EH (cell line): ENCODE measurements around the gene LRRC8D.
"Not testable (repeated sequence)": the region's sequence is repeated elsewhere in the genome, so short reads cannot be mapped to it uniquely, and the experiment has no call there.

ENCODE experiments used
- DNase-seq: peaks from one replicate; pipeline ENCODE4 v3.0.0-alpha.2; 2015; ENCODE audit warnings: low read depth

The LRRC8D gene

GRCh38 chr1:89913353-89914095 is 92.7 kb downstream of the LRRC8D start:
- no peak for DNase-seq

- no peak for DNase-seq
Measured at GRCh38 chr1:89917353-89917752, 96.5 kb downstream of the LRRC8D start.

DNA sequence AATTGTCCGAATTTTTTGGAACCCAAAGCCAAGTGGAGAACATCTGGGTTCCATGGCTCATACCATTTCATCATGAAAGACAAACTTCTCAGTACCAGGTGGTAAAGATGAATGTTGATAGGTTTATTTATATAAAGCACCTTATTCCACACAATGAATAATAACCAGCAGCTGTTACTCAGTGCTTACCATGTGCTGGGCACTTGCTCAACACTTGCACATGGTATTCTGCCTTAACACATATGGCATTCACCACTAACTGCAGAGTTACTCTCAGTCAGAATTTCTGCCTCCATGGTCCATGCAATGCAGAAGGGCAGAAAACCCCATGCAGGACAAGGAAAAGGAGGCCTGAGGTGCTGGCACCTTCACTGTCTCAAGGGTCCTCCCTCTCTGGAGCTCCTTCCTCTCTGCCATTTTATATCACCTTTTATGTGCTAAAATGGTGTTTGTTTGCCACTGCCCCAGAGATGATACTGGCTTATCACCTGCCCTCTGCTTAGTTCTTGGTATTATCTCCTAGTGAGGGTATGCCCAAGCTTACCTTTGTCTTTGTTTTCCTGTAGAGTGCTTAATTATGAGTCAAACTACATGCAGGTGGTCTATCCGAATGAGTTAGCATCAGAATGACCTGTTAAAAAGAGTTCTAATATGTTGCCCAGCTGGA is 97.4 kb downstream of the LRRC8D start:
- DNase-seq, result no peak

DNA sequence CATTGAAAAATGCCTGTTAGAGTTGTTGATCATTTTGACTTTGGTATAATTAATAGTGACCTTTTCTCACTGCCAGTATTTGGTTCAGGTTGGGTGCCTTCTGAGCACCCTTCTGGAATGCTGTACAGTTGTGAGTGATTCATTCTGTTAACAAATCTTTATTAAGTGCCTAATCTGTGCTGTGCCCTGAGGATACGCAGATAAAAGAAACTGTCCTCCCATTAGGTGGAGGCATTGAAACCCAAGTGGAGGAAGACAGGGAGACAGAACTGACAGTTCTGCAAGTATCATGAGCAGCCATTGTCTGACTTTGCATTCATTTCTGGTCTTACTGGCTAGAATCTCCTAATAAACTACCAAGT is 97.9 kb downstream of the LRRC8D start:
- DNase-seq, result peak; percentile 20

DNA sequence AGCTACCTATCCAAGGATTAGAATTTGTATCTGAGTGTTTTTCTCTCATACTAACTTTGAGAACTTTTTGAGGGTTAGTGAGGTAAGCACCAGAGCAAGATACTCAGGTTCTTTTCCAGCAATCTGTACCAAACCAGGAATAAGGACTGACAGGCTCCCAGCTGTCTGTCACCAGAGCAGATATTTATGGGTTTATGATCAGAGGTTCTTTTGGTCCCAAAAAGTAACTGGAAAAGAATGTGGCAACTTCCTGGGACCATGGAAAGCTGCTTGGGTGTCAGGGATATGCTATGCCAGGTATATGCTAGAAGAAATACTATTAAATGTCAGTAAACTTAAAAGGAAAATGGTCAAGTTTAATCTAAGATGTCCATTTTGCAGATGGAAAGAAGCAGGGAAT is 98.3 kb downstream of the LRRC8D start:
- DNase-seq, result no peak

DNA sequence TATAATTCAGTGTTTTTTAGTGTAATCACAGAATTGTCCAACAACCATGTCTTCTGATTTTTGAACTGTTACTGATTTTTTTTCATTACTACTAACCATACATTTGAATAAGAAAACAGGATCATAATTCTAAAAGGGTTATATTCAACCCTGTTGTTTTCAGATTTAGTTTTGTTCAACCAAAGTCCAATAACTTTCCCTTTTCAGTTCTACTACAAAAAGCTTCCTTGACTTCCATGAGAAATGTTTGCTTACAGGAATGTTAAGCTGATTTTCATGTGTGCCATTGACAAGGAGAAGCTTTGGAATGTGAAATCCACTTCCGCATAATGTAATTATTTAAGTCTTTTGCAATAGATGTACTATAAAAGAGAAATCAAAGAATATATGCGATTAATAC is 102.1 kb downstream of the LRRC8D start:
- no peak for DNase-seq

GRCh38 chr1:89923517-89923916 is 102.7 kb downstream of the LRRC8D start:
- DNase-seq, result no peak

DNA sequence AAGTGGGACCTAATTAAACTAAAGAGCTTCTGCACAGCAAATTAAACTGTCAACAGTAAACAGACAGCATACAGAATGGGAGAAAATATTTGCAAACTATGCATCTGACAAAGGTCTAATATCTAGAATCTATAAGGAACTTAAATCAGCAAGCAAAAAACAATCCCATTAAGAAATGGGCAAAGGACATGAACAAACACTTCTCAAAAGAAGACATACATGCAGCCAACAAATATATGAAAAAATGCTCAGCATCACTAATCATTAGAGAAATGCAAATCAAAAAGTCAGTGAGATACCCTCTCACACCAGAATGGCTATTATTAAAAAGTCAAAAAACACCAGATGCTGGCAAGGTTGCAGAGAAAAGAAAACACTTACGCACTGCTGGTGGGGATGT is 103.2 kb downstream of the LRRC8D start:
- not testable (repeated sequence) for DNase-seq

GRCh38 chr1:89927049-89927448 is 106.2 kb downstream of the LRRC8D start:
- no peak for DNase-seq

DNA sequence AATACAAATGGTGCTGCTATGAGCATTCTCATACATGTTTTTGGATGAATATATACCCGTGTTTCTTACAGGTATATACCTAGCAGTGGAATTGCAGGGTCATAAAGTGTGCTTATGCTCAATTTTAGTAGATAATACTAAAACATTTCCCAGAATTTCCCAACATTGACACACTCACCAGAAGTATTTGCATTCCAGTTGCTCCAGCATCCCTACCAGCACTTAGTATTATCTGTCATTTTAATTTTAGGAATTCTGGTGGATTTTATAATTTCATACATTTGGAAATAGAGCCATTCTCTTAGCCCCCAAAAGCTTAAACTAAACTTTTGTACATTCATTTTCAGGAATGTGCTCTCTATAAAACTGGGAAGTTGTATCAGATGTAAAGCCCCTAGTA is 106.6 kb downstream of the LRRC8D start:
- no peak for DNase-seq

- no peak for DNase-seq
Measured at GRCh38 chr1:89928506-89928905, 107.7 kb downstream of the LRRC8D start.

DNA sequence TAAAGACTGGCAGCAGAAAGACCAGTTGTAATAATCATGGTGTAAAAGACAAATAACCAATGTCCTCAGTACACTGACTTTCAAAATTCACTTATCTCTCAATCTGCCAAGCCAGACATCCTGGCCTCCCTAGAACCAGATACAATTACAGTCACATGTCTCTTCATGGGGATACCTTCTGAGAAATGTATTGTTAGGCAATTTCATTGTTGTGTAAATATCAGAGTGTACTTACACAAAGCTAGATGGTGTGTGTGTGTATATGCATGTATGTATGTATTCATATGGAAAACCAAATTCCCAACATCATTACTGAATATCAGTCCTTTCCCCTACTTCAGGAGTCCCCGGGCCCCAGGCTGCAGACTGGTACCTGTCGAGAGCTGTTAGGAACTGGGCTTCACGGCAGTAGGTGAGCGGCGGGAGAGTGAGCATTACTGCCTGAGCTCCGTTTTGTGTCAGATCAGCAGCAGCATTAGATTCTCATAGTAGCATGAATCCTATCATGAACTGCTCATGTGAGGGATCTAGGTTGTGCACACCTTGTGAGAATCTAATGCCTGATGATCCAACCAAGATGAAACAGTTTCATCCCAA is 108.7 kb downstream of the LRRC8D start:
- DNase-seq, result no peak

GRCh38 chr1:89930579-89930978 is 109.7 kb downstream of the LRRC8D start:
- no peak for DNase-seq

DNA sequence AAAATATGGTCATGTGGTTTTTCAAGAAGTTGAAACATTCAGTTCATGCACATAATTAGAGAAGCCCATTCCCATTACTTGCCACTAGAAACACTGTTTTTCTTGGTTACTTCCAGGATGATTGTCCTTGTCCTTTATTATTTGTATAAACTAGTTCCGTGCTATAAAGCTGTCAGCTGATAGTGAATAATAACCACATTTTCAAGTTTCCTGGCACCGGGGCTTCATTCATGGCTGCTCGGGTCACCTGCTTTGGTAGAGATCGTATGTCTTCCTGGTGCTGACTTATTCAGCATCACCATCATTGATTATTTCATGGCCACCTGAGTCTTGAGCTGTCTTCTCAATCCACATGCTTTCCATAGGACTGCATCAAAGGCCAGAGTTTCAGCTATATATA is 111.1 kb downstream of the LRRC8D start:
- no peak for DNase-seq

DNA sequence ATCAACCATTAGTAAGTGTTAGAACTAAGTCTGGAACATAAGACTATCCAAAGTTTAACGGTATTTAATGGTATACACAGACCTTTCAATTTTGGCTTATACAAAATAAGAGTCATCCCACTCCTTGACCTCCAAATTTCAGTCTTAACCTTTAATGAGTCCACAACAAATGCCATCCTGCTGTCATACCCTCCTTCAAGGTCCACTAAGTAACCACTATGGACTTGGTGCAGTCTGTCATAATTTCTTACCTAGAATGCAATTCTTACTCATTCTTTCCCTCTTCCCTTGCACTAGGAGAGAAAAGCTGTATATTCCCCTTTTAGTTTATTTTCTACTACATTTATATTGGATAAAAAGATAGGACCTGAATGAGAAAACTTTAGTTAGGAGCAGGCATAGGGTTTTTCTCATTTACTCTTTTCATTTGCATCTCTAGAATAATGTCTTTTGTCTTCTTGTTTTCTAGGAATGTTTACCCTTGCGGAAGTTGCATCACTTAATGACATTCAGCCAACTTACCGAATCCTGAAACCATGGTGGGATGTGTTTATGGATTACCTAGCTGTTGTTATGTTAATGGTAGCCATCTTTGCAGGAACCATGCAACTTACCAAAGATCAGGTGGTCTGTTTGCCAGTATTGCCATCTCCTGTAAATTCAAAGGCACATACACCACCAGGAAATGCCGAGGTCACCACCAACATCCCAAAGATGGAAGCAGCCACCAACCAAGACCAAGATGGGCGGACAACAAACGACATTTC is 111.9 kb downstream of the LRRC8D start:
- no peak for DNase-seq

DNA sequence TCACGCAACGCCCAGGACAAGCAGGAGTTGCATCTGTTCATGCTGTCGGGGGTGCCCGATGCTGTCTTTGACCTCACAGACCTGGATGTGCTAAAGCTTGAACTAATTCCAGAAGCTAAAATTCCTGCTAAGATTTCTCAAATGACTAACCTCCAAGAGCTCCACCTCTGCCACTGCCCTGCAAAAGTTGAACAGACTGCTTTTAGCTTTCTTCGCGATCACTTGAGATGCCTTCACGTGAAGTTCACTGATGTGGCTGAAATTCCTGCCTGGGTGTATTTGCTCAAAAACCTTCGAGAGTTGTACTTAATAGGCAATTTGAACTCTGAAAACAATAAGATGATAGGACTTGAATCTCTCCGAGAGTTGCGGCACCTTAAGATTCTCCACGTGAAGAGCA is 113.6 kb downstream of the LRRC8D start:
- DNase-seq, result no peak

DNA sequence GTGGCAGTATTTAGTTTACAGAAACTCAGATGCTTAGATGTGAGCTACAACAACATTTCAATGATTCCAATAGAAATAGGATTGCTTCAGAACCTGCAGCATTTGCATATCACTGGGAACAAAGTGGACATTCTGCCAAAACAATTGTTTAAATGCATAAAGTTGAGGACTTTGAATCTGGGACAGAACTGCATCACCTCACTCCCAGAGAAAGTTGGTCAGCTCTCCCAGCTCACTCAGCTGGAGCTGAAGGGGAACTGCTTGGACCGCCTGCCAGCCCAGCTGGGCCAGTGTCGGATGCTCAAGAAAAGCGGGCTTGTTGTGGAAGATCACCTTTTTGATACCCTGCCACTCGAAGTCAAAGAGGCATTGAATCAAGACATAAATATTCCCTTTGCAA is 114.4 kb downstream of the LRRC8D start:
- no peak for DNase-seq

DNA sequence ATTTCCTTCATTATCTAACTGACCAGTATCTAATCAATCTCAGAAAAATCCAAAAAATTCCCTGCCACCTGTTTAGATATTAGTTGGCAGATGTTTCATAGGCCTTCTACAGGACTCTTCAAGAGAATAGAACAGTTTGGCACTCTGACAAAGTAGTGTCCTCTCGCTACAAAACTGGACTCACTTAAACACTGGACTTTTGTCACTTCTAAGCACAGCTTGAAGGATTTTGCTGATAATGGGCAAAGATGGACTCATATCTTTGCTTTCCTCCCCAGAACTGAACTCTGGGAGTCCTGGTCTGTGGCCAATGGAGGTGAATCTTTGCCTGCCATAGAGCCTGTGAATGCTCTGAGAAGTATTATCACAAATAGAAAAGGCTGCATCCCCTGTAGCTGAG is 115.9 kb downstream of the LRRC8D start:
- no peak for DNase-seq

- DNase-seq, result peak; percentile 69
Measured at GRCh38 chr1:89938171-89939055, 117.6 kb downstream of the LRRC8D start.

GRCh38 chr1:89939059-89939570 is 118.3 kb downstream of the LRRC8D start:
- no peak for DNase-seq

GRCh38 chr1:89939693-89940438 is 119.0 kb downstream of the LRRC8D start:
- DNase-seq, result no peak
